Neural progenitor cell (in vitro differentiated cells): ENCODE results near the gene NDNF. TPM values are rescaled to one million over a fixed set of nuclear protein-coding genes. Genes with fewer than 3 reads are reported as not detected.

Source experiments
- DNase-seq: peaks from one replicate; pipeline ENCODE4 v3.0.0-alpha.2; 2016; ENCODE audit warnings: low spot score
- H2AFZ ChIP-seq: fragments of 200-600 bp; sonication (generic); replicated peaks from 2 replicates; pipeline ENCODE4 v1.6.1; 2016; ENCODE audit warnings: antibody characterized with exemption
- H3F3A ChIP-seq: fragments of 200-600 bp; sonication (generic); 2 replicates; pipeline ENCODE4 v1.6.1; 2016; ENCODE audit warnings: antibody characterized with exemption, low read depth
- H3K27ac ChIP-seq: fragments of 200-600 bp; sonication (generic); 2 replicates; pipeline ENCODE4 v1.5.1; 2016; ENCODE audit warnings: mild to moderate bottlenecking
- H3K27me3 ChIP-seq: fragments of 200-600 bp; sonication (generic); 2 replicates; pipeline ENCODE4 v1.6.1; 2016; ENCODE audit warnings: mild to moderate bottlenecking, moderate library complexity
- H3K36me3 ChIP-seq: fragments of 200-600 bp; sonication (generic); 2 replicates; pipeline ENCODE4 v1.5.1; 2016
- H3K4me1 ChIP-seq: fragments of 200-600 bp; sonication (generic); 2 replicates; pipeline ENCODE4 v1.6.1; 2016; ENCODE audit warnings: mixed run types
- H3K4me2 ChIP-seq: fragments of 200-600 bp; sonication (generic); 2 replicates; pipeline ENCODE4 v1.6.1; 2016
- H3K4me3 ChIP-seq: fragments of 200-600 bp; sonication (generic); 2 replicates; pipeline ENCODE4 v1.5.1; 2016
- H3K79me2 ChIP-seq: fragments of 200-600 bp; sonication (generic); 2 replicates; pipeline ENCODE4 v1.6.1; 2016; ENCODE audit warnings: low read depth
- H3K9ac ChIP-seq: fragments of 200-600 bp; sonication (generic); 2 replicates; pipeline ENCODE4 v1.6.1; 2016
- H3K9me3 ChIP-seq: fragments of 200-600 bp; sonication (generic); 2 replicates; pipeline ENCODE4 v1.5.1; 2016; ENCODE audit warnings: low read depth
- H4K20me1 ChIP-seq: fragments of 200-600 bp; sonication (generic); 2 replicates; pipeline ENCODE4 v1.6.1; 2016; ENCODE audit warnings: low read depth
- H3K27ac Mint-ChIP-seq: 3 replicates; pipeline ENCODE4 v1.8.0; 2021; ENCODE audit warnings: mixed read lengths
- H3K27me3 Mint-ChIP-seq: 2 replicates; pipeline ENCODE4 v1.8.0; 2022; ENCODE audit warnings: low read depth, mild to moderate bottlenecking, inconsistent platforms, moderate library complexity, mixed read lengths; ENCODE audit not compliant: insufficient read depth
- H3K36me3 Mint-ChIP-seq: 3 replicates; pipeline ENCODE4 v1.8.0; 2021; ENCODE audit warnings: mixed read lengths
- H3K4me1 Mint-ChIP-seq: 3 replicates; pipeline ENCODE4 v1.8.0; 2021; ENCODE audit warnings: mixed read lengths
- H3K4me3 Mint-ChIP-seq: 3 replicates; pipeline ENCODE4 v1.8.0; 2021; ENCODE audit warnings: mild to moderate bottlenecking, moderate library complexity, mixed read lengths
- H3K9me3 Mint-ChIP-seq: 3 replicates; pipeline ENCODE4 v1.8.0; 2020; ENCODE audit warnings: mixed read lengths
- CTCF ChIP-seq: fragments of 200-600 bp; sonication (generic); IDR thresholded peaks from 2 replicates; pipeline ENCODE4 v1.5.1; 2017; ENCODE audit warnings: antibody characterized with exemption, mild to moderate bottlenecking
- EZH2 ChIP-seq: fragments of 200-600 bp; sonication (generic); IDR thresholded peaks from 2 replicates; pipeline ENCODE4 v1.6.1; 2017; ENCODE audit warnings: antibody characterized with exemption, mild to moderate bottlenecking, moderate library complexity
- EZH2phosphoT487 ChIP-seq: fragments of 200-600 bp; sonication (generic); IDR thresholded peaks from 2 replicates; pipeline ENCODE4 v1.6.1; 2017; ENCODE audit warnings: antibody characterized with exemption
- total RNA-seq: library from RNA; depleted of rRNA; stranded (reverse); fragments of >200 nt; gene quantifications from 2 replicates; pipeline ENCODE4 v1.2.3, GENCODE V29; 2015; ENCODE audit warnings: low replicate concordance

The NDNF gene
- total RNA-seq, 1 donor from 2014 or later = 4.0 TPM

- Histone ChIP-seq H3K9me3 (no peaks in the 10 kb centered on the region), H3F3A (no peaks in the 10 kb centered on the region), H2AFZ (no peak overlapping the region), H3K4me2 (no peak overlapping the region), H3K9ac (no peak overlapping the region), H4K20me1 (no peaks in the 10 kb centered on the region), H3K27me3 (no peaks in the 10 kb centered on the region), H3K27ac (no peak overlapping the region), H3K4me1 (no peaks in the 10 kb centered on the region), H3K79me2 (no peaks in the 10 kb centered on the region), H3K4me3 (no peak overlapping the region), H3K36me3 (no peaks in the 10 kb centered on the region)
- H3K27me3 Mint-ChIP-seq = peaks cover 3% of the 10 kb centered on the region
- no peaks in the 10 kb centered on the region for H3K4me1 Mint-ChIP-seq
- no peaks in the 10 kb centered on the region for H3K9me3 Mint-ChIP-seq
- no peak for DNase-seq
- no peak overlapping the region for H3K4me3 Mint-ChIP-seq
- H3K36me3 Mint-ChIP-seq = no peaks in the 10 kb centered on the region
- H3K27ac Mint-ChIP-seq = no peak overlapping the region
- no peak for TF ChIP-seq EZH2
- no peak for TF ChIP-seq EZH2phosphoT487
- TF ChIP-seq CTCF = no peak
Observed at GRCh38 chr4:121011780-121012340, 60.5 kb downstream of the NDNF start.

GRCh38 chr4:121011138-121011537, 61.2 kb downstream of the NDNF start:
- Histone ChIP-seq H3K9me3 (no peaks in the 10 kb centered on the region), H3K4me1 (no peaks in the 10 kb centered on the region), H3K27ac (no peak overlapping the region), H3K9ac (no peak overlapping the region), H4K20me1 (no peaks in the 10 kb centered on the region), H3K4me2 (no peak overlapping the region), H2AFZ (no peak overlapping the region), H3K79me2 (no peaks in the 10 kb centered on the region), H3K36me3 (no peaks in the 10 kb centered on the region), H3F3A (no peaks in the 10 kb centered on the region), H3K4me3 (no peak overlapping the region), H3K27me3 (no peaks in the 10 kb centered on the region)
- no peak for TF ChIP-seq CTCF
- no peak for TF ChIP-seq EZH2
- TF ChIP-seq EZH2phosphoT487 = no peak
- H3K27me3 Mint-ChIP-seq = peaks cover 3% of the 10 kb centered on the region
- H3K9me3 Mint-ChIP-seq = no peaks in the 10 kb centered on the region
- no peak overlapping the region for H3K27ac Mint-ChIP-seq
- H3K4me3 Mint-ChIP-seq = no peak overlapping the region
- H3K4me1 Mint-ChIP-seq = no peaks in the 10 kb centered on the region
- peak; percentile 9 for DNase-seq
- H3K36me3 Mint-ChIP-seq = no peaks in the 10 kb centered on the region

GRCh38 chr4:121009578-121010478, 62.5 kb downstream of the NDNF start:
- H3K27me3 ChIP-seq = no peaks in the 10 kb centered on the region
- H3K27me3 Mint-ChIP-seq = peaks cover 3% of the 10 kb centered on the region
- no peak for DNase-seq
- no peaks in the 10 kb centered on the region for H3F3A ChIP-seq
- no peaks in the 10 kb centered on the region for H3K36me3 ChIP-seq
- H4K20me1 ChIP-seq = no peaks in the 10 kb centered on the region
- H3K4me1 ChIP-seq = no peaks in the 10 kb centered on the region
- H2AFZ ChIP-seq = no peak overlapping the region
- no peak overlapping the region for H3K9ac ChIP-seq
- no peaks in the 10 kb centered on the region for H3K4me1 Mint-ChIP-seq
- no peak overlapping the region for H3K4me3 Mint-ChIP-seq
- H3K79me2 ChIP-seq = no peaks in the 10 kb centered on the region
- H3K9me3 Mint-ChIP-seq = no peaks in the 10 kb centered on the region
- H3K4me2 ChIP-seq = no peak overlapping the region
- H3K27ac Mint-ChIP-seq = no peak overlapping the region
- TF ChIP-seq EZH2phosphoT487 (no peak), EZH2 (no peak), CTCF (no peak)
- H3K27ac ChIP-seq = no peak overlapping the region
- no peaks in the 10 kb centered on the region for H3K36me3 Mint-ChIP-seq
- no peak overlapping the region for H3K4me3 ChIP-seq
- H3K9me3 ChIP-seq = no peaks in the 10 kb centered on the region
